ENCODE measurements around the gene KRTAP12-4.
"Not testable (repeated sequence)": the region's sequence is repeated elsewhere in the genome, so short reads cannot be mapped to it uniquely, and the experiment has no call there.

KRTAP12-4 gene

DNA sequence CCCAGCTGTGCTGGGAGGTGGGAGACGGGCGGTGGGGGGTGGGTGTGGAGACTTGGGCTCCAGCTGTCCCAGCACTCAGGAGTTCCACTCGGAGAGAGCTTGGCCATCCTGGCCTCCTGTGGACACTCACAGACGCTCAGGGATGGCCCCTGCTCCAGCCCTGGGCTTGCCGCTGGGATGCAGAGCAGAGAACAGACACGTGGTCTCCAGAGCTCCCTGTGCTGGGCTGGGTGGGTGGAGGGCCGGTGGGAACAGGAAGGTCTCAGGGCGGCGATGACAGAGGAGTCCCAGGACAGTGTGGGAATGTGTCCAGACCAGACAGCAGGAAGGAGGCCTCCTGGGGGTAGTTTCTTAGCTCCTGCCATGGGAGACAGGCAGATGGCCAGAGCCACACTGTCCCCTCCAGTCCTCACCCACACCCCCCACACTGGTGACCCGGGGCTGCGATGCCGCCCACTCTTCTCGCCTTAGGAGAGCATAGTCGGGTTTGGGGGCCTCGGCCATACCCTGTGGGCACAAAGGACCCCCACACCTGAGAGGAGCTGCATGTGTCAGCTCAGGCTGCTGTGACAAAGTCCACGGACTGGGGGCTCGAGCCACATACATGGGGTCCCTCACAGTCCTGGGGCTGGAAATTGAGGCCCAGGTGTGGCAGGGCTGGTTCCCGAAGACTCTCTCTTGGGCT, 25.6 kb downstream of the KRTAP12-4 start:
- no peak for DNase-seq

GRCh38 chr21:44627831-44628233, 26.6 kb downstream of the KRTAP12-4 start:
- not testable (repeated sequence) for DNase-seq

DNA sequence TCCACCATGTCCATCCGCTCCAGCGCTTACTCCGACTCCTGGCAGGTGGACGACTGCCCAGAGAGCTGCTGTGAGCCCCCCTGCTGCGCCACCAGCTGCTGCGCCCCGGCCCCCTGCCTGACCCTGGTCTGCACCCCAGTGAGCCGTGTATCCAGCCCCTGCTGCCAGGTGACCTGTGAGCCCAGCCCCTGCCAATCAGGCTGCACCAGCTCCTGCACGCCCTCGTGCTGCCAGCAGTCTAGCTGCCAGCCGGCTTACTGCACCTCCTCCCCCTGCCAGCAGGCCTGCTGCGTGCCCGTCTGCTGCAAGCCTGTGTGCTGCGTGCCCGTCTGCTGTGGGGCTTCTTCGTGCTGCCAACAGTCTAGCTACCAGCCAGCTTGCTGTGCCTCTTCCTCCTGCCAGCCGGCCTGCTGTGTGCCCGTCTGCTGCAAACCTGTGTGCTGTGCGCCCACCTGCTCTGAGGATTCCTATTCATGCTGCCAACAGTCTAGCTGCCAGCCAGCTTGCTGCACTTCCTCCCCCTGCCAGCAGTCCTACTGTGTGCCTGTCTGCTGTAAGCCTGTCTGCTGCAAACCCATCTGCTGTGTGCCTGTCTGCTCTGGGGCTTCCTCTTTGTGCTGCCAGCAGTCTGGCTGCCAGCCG, 27.2 kb downstream of the KRTAP12-4 start:
- DNase-seq: not testable (repeated sequence)

- no peak for DNase-seq
Observed at GRCh38 chr21:44626673-44627143, 27.8 kb downstream of the KRTAP12-4 start, which contains the start of gene KRTAP10-9. Gene KRTAP10-9 (plus strand): TSS chr21:44627093. CDS start chr21:44627172, 79 bp downstream.

- DNase-seq: no peak
Observed at GRCh38 chr21:44626262-44626661, 28.2 kb downstream of the KRTAP12-4 start.

GRCh38 chr21:44625756-44626155, 28.7 kb downstream of the KRTAP12-4 start:
- DNase-seq: no peak

- DNase-seq: no peak
Observed at GRCh38 chr21:44623575-44623974, 30.9 kb downstream of the KRTAP12-4 start.

DNA sequence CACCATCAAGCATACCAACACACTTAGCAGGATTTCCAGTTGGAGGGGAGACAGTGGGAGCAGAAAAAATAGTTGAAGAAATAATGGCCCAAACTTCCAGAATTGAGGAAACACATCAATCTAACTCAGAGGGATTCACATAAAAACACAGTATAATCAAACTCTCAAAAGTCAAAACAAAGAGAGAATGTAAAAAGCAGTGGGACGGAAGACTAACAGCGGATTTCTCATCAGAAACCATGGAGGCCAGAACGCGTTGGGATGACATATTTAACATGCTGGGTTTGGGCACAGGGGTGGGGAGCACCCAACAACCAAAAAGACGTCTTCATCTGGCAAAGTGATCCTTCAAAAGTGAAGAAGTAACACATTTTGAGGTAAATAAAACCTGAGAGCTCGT, 34.6 kb downstream of the KRTAP12-4 start:
- DNase-seq: no peak

DNA sequence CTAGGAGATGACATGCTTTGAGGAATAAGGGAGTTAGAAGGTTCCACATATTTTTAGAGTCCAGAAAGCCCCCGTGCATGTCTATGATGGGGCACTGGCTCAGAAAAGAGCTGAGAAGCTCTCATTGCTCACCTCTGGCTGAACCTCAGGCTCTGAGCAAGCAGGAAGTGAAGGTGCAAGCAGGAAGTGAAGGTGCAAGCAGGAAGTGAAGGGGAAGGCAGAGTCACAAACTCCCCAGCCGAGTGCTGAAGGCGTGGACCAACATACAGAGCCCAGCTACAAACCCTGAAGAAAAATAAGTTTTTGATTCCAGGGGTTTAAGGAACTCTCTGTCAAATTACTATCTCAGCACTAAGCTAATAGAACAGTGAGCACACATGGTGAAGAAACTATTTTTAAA, 35.5 kb downstream of the KRTAP12-4 start:
- no peak for DNase-seq

GRCh38 chr21:44618504-44618903, 36.0 kb downstream of the KRTAP12-4 start:
- DNase-seq: no peak

DNA sequence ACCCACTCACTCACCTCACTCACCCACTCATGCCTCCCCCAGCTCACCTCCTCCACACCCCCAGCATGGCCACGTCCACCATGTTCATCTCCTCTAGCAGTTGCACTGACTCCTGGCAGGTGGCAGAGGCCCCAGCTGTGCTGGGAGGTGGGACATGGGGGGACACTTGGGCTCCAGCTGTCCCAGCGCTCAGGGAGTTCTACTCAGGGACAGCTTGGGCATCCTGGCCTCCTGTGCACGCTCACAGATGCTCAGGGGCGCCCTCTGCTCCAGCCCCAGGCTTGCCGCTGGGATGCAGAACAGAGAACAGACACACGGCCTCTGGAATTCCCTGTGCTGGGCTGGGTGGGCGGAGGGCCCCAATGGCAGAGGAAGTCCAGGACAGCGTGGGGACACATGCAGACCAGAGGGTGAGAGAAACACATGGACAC, 37.4 kb downstream of the KRTAP12-4 start:
- no peak for DNase-seq

GRCh38 chr21:44616591-44616926, 37.9 kb downstream of the KRTAP12-4 start:
- no peak for DNase-seq

GRCh38 chr21:44615911-44616590, 38.4 kb downstream of the KRTAP12-4 start:
- DNase-seq: no peak

DNA sequence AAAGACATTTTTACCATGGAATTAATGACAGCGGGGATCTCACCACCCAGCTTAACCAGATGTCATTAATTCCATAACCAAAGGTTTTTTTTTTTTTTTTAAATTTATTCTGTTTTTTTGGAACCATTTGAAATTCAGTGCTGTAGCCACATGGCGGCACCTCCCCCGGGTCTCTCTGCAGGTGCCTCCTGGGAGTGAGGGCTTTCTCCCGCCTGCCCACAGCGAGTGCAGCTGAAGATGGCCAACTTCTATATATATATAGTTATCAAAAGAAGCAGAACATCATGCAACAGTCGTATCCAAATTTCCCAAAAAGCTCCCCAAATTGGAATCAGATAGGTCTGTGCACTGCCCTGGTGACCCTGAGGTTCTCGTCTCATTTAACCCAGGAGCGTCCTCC, 39.0 kb downstream of the KRTAP12-4 start:
- DNase-seq: no peak

- no peak for DNase-seq
Observed at GRCh38 chr21:44614961-44615391, 39.5 kb downstream of the KRTAP12-4 start.

DNA sequence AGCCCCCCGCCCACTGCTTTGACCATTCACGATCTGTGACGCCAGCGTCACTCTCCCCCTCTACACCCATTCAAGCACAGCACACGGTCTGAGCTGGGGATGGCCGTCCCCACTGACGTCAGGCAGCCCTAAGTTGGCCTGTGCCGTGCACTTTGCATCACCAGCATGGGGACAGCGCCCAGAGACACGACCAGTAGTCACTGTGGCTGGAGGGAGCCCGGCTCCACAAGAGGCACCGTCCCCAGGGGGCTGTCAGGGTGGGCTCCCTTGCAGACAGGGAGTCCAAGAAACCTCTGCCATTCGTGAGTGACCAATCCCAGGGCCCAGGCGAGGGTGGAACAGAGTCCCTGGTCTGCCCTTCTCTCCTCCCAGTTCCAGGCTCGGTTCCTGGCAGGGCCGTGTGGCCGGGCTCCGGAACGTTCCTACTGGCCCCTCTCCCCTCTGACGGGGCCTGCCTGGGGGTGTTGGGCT, 40.3 kb downstream of the KRTAP12-4 start:
- no peak for DNase-seq

GRCh38 chr21:44613386-44614155, 40.9 kb downstream of the KRTAP12-4 start:
- DNase-seq: no peak

DNA sequence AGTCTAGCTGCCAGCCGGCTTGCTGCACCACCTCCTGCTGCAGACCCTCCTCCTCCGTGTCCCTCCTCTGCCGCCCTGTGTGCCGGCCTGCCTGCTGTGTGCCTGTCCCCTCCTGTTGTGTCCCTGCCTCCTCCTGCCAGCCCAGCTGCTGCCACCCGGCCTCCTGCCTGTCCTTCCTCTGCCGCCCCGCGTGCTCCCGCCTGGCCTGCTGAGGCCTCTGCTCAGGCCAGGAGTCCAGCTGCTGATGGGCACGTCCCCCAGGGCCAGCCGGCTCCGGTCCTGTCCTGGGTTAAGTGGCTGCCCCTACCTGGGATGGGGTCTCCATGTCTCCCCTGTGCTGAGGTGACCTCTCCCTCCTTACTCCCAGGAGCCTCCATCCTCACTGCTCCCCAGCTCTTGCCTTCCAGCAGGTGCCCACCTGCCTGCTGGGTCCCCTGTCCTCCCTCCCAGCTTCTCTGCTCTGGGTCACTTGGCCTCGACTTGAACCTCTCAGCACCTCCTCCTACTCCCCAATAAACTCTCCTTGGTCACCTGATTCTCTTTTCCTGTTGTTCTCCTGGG, 41.7 kb downstream of the KRTAP12-4 start:
- DNase-seq: no peak

GRCh38 chr21:44612029-44612486, 42.4 kb downstream of the KRTAP12-4 start, which contains the start of gene KRTAP10-8:
Gene KRTAP10-8 (plus strand): TSS chr21:44612079. CDS start chr21:44612101, 22 bp downstream.
- no peak for DNase-seq

DNA sequence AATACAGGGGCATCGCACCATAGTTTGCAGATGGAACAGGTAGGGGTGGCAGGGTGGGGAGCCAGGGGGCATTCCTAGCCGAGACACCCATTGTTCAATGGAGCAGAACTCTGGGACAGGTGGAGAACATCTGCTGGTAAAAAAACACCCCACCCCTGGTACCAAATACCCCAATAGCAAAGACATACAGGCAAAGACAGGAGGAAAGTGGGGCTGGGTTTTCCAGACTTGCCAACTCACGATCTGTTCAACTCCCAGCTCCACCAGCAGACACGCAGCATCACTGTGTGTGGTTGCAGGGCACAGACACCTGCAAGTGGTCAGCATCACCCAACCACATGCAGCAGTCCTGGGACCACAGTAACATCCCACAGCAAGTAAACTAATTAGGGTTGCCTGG, 42.9 kb downstream of the KRTAP12-4 start:
- no peak for DNase-seq

GRCh38 chr21:44610157-44610843, 44.2 kb downstream of the KRTAP12-4 start:
- DNase-seq: not testable (repeated sequence)

- no peak for DNase-seq
Observed at GRCh38 chr21:44609193-44609592, 45.3 kb downstream of the KRTAP12-4 start.

All from NCI-H1436 treated with DMSO at 0.1 percent for 48 hours (cell line).